Panc1 (cell line): ENCODE results near the gene UQCRFS1. TPM values are rescaled to one million over a fixed set of nuclear protein-coding genes. Genes with fewer than 3 reads are reported as not detected.

Source experiments
- ATAC-seq: fragments of 200-7000 bp; cut with Tn5 transposase; 2 replicates; pipeline ENCODE4 v1.9.1; 2020; ENCODE audit warnings: mild to moderate bottlenecking, moderate library complexity
- Bru-seq: library from RNA; stranded (reverse); fragments of 400-500 nt; gene quantifications from one replicate; lab custom pipeline; 2021; lab: Mats Ljungman, UMichigan
- BruChase-seq, 2 experiments: library from RNA; stranded (reverse); fragments of 400-500 nt; gene quantifications; one replicate each; lab custom pipeline; 2021; lab: Mats Ljungman, UMichigan
- BruUV-seq: library from RNA; stranded (reverse); fragments of 400-500 nt; replicated peaks from 2 replicates; lab custom pipeline; 2021; lab: Mats Ljungman, UMichigan
- CTCF ChIA-PET: fragments of 300-600 bp; sonication (Branson Sonifier 250); formaldehyde crosslinking; loops from one replicate; lab custom pipeline; 2022; ENCODE audit warnings: antibody characterized with exemption; lab: Charles Lee
- POLR2A ChIA-PET: fragments of 300-600 bp; sonication (Branson Sonifier 250); formaldehyde crosslinking; loops from one replicate; lab custom pipeline; 2022; ENCODE audit warnings: antibody characterized with exemption; lab: Charles Lee
- DNase-seq: peaks from one replicate; pipeline ENCODE4 v3.0.0-alpha.2; 2010; ENCODE audit warnings: low read depth, low spot score
- H3K27ac ChIP-seq: 2 replicates; pipeline ENCODE4 v1.5.1; 2011; ENCODE audit warnings: mild to moderate bottlenecking, low read length, inconsistent platforms
- H3K27me3 ChIP-seq: fragments of 200-500 bp; sonication (Bioruptor generic); 2 replicates; pipeline ENCODE4 v1.6.0; 2014; ENCODE audit warnings: low read length, inconsistent platforms; ENCODE audit not compliant: control insufficient read depth, insufficient read depth
- H3K36me3 ChIP-seq: fragments of 200-500 bp; sonication (Bioruptor generic); 2 replicates; pipeline ENCODE4 v1.5.1; 2014; ENCODE audit warnings: inconsistent platforms, mild to moderate bottlenecking, low read length, moderate library complexity; ENCODE audit not compliant: control insufficient read depth, insufficient read depth
- H3K4me1 ChIP-seq: 2 replicates; pipeline ENCODE4 v1.5.1; 2011; ENCODE audit warnings: inconsistent platforms, mild to moderate bottlenecking, low read length, moderate library complexity; ENCODE audit not compliant: control insufficient read depth, insufficient read depth
- H3K4me3 ChIP-seq, 2 experiments: 2 replicates each; pipeline ENCODE4 v1.5.1; 2011 to 2012; ENCODE audit warnings: low read depth in 2 of 2, low read length in 2 of 2, mild to moderate bottlenecking in 2 of 2, inconsistent platforms in 1 of 2, moderate library complexity in 1 of 2
- H3K9me3 ChIP-seq: fragments of 200-500 bp; sonication (Bioruptor generic); 2 replicates; pipeline ENCODE4 v1.5.1; 2014; ENCODE audit warnings: low read depth, mild to moderate bottlenecking, inconsistent platforms, low read length, moderate library complexity; ENCODE audit not compliant: control insufficient read depth, insufficient read depth
- CTCF ChIP-seq: fragments of 450-650 bp; IDR thresholded peaks from 2 replicates; pipeline ENCODE4 v1.5.1; 2017; ENCODE audit warnings: mild to moderate bottlenecking
- POLR2AphosphoS5 ChIP-seq: IDR thresholded peaks from 2 replicates; pipeline ENCODE4 v1.6.1; 2012; ENCODE audit warnings: mild to moderate bottlenecking, low read depth, low read length, moderate library complexity
- REST ChIP-seq, 2 experiments: IDR thresholded peaks; 2 replicates each; pipeline ENCODE4 v1.6.1; 2011 to 2012; ENCODE audit warnings: low read depth in 2 of 2, control low read depth in 1 of 2, low read length in 1 of 2, mild to moderate bottlenecking in 1 of 2, moderate library complexity in 1 of 2; ENCODE audit not compliant: insufficient read depth in 1 of 2
- SIN3A ChIP-seq: IDR thresholded peaks from 2 replicates; pipeline ENCODE4 v1.6.1; 2012; ENCODE audit warnings: low read depth, mild to moderate bottlenecking, low read length, moderate library complexity, borderline replicate concordance; ENCODE audit not compliant: insufficient read depth
- TCF7L2 ChIP-seq: IDR thresholded peaks from 2 replicates; pipeline ENCODE4 v1.6.1; 2011; ENCODE audit warnings: mild to moderate bottlenecking, low read depth, low read length, inconsistent platforms
- in situ Hi-C: cut with HindIII; loops from 2 replicates; pipeline ENCODE4 v1.10.0; 2016; ENCODE audit warnings: low sequenced_read_pairs, low pct_unique_long_range_greater_than_20kb
- intact Hi-C: fragments of 100-400 bp; cut with micrococcal nuclease; formaldehyde crosslinking; loops from one replicate; pipeline ENCODE4 v1.10.0; 2022; ENCODE audit not compliant: unreplicated experiment
- long read RNA-seq: library from polyadenylated mRNA; unstranded; transcript quantifications from one replicate; pipeline ENCODE4 v2.0.0, GENCODE V29; 2021; ENCODE audit not compliant: unreplicated experiment
- polyA plus RNA-seq: library from polyadenylated mRNA; unstranded; fragments of >200 nt; gene quantifications from one replicate; pipeline ENCODE4 v1.2.1, GENCODE V29; 2012; ENCODE audit warnings: missing spikeins; ENCODE audit not compliant: insufficient read length
- total RNA-seq: library from RNA; stranded (reverse); gene quantifications from one replicate; pipeline ENCODE4 v1.2.1, GENCODE V29; 2021; ENCODE audit not compliant: unreplicated experiment

UQCRFS1 gene
- 70.0 TPM for total RNA-seq
- 28.3 TPM for polyA plus RNA-seq
- Bru-seq, nascent RNA, result percentile 98 among the genes with signal in this experiment
- BruChase-seq, experiment 1, labeled RNA remaining after a 2-hour chase, result percentile 95 among the genes with signal in this experiment
- percentile 97 among the genes with signal in this experiment for BruChase-seq, experiment 2, labeled RNA remaining after a 6-hour chase
- long read RNA-seq, transcript UQCRFS1-201 (2 exons, 3,475 nt), result major isoform, 425 of 449 reads
- long read RNA-seq, partial matches to known transcripts, result 0 of 449 reads
- long read RNA-seq, other reads (novel, unspliced or antisense), result 24 of 449 reads

GRCh38 chr19:29212648-29213573 lies at the start of gene UQCRFS1:
TSS of gene UQCRFS1 (minus strand) at chr19:29213151. CDS start at chr19:29213118, 33 bp downstream.
- in situ Hi-C loops, result no loop called here
- CTCF ChIA-PET, result interaction anchor here (0.7 kb wide), 1 partner anchor 397 kb away, joined by 8 read pairs; no protein-coding TSS in a partner anchor

More at GRCh38 chr19:29212648-29213573, at the start of gene UQCRFS1:
- Histone ChIP-seq H3K27ac (peak within 1 kb of the TSS; percentile 97), H3K36me3 (peaks cover 4% of the 10 kb centered on the region), H3K4me3 (peak within 1 kb of the TSS; percentile 94 to 100), H3K27me3 (peaks cover 4% of the 10 kb centered on the region), H3K4me1 (peaks cover 17% of the 10 kb centered on the region; the same call in 1 of the 2 replicates), H3K9me3 (no peaks in the 10 kb centered on the region)
- ATAC-seq (peak; percentile 99), DNase-seq (peak; percentile 80)
- intact Hi-C loops, result no loop called here
- no TSS peak for BruUV-seq
- TF ChIP-seq REST (IDR thresholded peaks at IDR 0.05; ENCODE audit: insufficient read depth in 1 of 2, low read depth in 2 of 2, low read length in 1 of 2) (no peak), CTCF (no peak), POLR2AphosphoS5 (peak; percentile 72), SIN3A (0 out of 2 replicates have a peak, but pooled peaks have one; percentile 17), TCF7L2 (no peak)
- POLR2A ChIA-PET, result no interaction called here
